Activated CD8-positive, alpha-beta memory T cell treated with anti-CD3 and anti-CD28 coated beads for 4 hours (primary cell): ENCODE data around the gene DHX32.
"Not testable (repeated sequence)": the region's sequence is repeated elsewhere in the genome, so short reads cannot be mapped to it uniquely, and the experiment has no call there.

Experiments used
- DNase-seq, 2 donors: peaks; one replicate each; pipeline ENCODE4 v3.0.0-alpha.2; 2020; ENCODE audit warnings: low read depth in 2 of 2

The DHX32 gene

GRCh38 chr10:125881192-125881591 lies at the start of gene DHX32:
DHX32 (minus strand) TSS chr10:125881292; CDS start chr10:125880824, 468 bp downstream.
- DNase-seq, result no peak

GRCh38 chr10:125929618-125930017 lies 48.5 kb upstream of the DHX32 start:
- no peak for DNase-seq

GRCh38 chr10:125928928-125929585 lies 48.0 kb upstream of the DHX32 start:
- no peak for DNase-seq

GRCh38 chr10:125927265-125927664 lies 46.2 kb upstream of the DHX32 start:
- DNase-seq, result not testable (repeated sequence)

- no peak for DNase-seq
These were observed 45.2 kb upstream of the DHX32 start for GRCh38 chr10:125926247-125926646.

- no peak for DNase-seq
These were observed 44.3 kb upstream of the DHX32 start for GRCh38 chr10:125925262-125925834.

- not testable (repeated sequence) for DNase-seq
These were observed 40.7 kb upstream of the DHX32 start for GRCh38 chr10:125921643-125922306.

GRCh38 chr10:125917704-125918361 lies 36.7 kb upstream of the DHX32 start:
- not testable (repeated sequence) for DNase-seq

GRCh38 chr10:125916977-125917376 lies 35.9 kb upstream of the DHX32 start:
- no peak for DNase-seq

- not testable (repeated sequence) for DNase-seq
These were observed 32.2 kb upstream of the DHX32 start for GRCh38 chr10:125913277-125913676.

GRCh38 chr10:125911990-125912389 lies 30.9 kb upstream of the DHX32 start:
- no peak for DNase-seq

- no peak for DNase-seq
These were observed 30.1 kb upstream of the DHX32 start for GRCh38 chr10:125911145-125911544.

GRCh38 chr10:125909491-125909890 lies 28.4 kb upstream of the DHX32 start:
- not testable (repeated sequence) for DNase-seq

- not testable (repeated sequence) for DNase-seq
These were observed 27.7 kb upstream of the DHX32 start for GRCh38 chr10:125908813-125909212.

GRCh38 chr10:125907598-125907997 lies 26.5 kb upstream of the DHX32 start:
- DNase-seq, result not testable (repeated sequence)

- not testable (repeated sequence) for DNase-seq
These were observed 24.2 kb upstream of the DHX32 start for GRCh38 chr10:125905069-125905994.

GRCh38 chr10:125903135-125903640 lies 22.1 kb upstream of the DHX32 start:
- not testable (repeated sequence) for DNase-seq

- DNase-seq, result not testable (repeated sequence)
These were observed 19.9 kb upstream of the DHX32 start for GRCh38 chr10:125900963-125901362.

- DNase-seq, result not testable (repeated sequence)
These were observed 16.2 kb upstream of the DHX32 start for GRCh38 chr10:125897317-125897716.

GRCh38 chr10:125896088-125896934 lies 15.2 kb upstream of the DHX32 start, which contains the start of gene FANK1:
FANK1 (plus strand) TSS chr10:125896564; CDS start chr10:125896643, 79 bp downstream.
- peak; percentile 58 to 61 for DNase-seq
